B cell (primary cell): Measurements from ENCODE around the gene RYK. TPM values are rescaled to one million over a fixed set of nuclear protein-coding genes. Genes with fewer than 3 reads are reported as not detected.
A peak's percentile ranks its signal among the peaks of the same experiment; 100 is the strongest.

Experiments used
- ATAC-seq: fragments of 200-7000 bp; cut with Tn5 transposase; one replicate; pipeline ENCODE4 v1.10.0; 2021; ENCODE audit warnings: low read depth, mild to moderate bottlenecking, moderate number of reproducible peaks, moderate library complexity
- CTCF ChIA-PET: fragments of 350-600 bp; sonication (Branson Sonifier 250); formaldehyde crosslinking; loops from one replicate; lab custom pipeline; 2021; ENCODE audit warnings: antibody characterized with exemption, inconsistent platforms; lab: Charles Lee
- POLR2A ChIA-PET: fragments of 350-600 bp; sonication (Branson Sonifier 250); formaldehyde crosslinking; loops from one replicate; lab custom pipeline; 2021; ENCODE audit warnings: antibody characterized with exemption; lab: Charles Lee
- DNase-seq: peaks from one replicate; pipeline ENCODE4 v3.0.0; 2013
- H2AFZ ChIP-seq: 2 replicates; pipeline ENCODE4 v1.6.1; 2012; ENCODE audit warnings: mild to moderate bottlenecking, low read depth, low read length; ENCODE audit not compliant: insufficient read depth, poor library complexity, severe bottlenecking
- H3K27ac ChIP-seq, 2 donors: 1 replicate in 1 of 2; 2 replicates in 1 of 2; pipeline ENCODE4 v1.5.1; 2012 to 2013; ENCODE audit warnings: low read length in 2 of 2, mild to moderate bottlenecking in 2 of 2, moderate library complexity in 1 of 2
- H3K27me3 ChIP-seq, 4 experiments: fragments of 200-600 bp in 1 of 4; sonication (generic) in 1 of 4; replicated peaks in 1 of 4; 1 replicate in 2 of 4; 2 replicates in 2 of 4; pipeline versions ENCODE4 v1.6.1 to v1.7.0; 2013 to 2016; ENCODE audit warnings: low read length in 3 of 4, mild to moderate bottlenecking in 2 of 4, mixed read lengths in 1 of 4, moderate library complexity in 1 of 4; ENCODE audit not compliant: insufficient read depth in 4 of 4, control insufficient read depth in 3 of 4; ENCODE audit errors: control extremely low read depth in 1 of 4
- H3K36me3 ChIP-seq, 2 experiments: replicated peaks in 1 of 2; 1 replicate in 1 of 2; 2 replicates in 1 of 2; pipeline versions ENCODE4 v1.6.1 to v1.7.1; 2013; ENCODE audit warnings: low read length in 1 of 2; ENCODE audit not compliant: insufficient read depth in 2 of 2, control insufficient read depth in 1 of 2; ENCODE audit errors: control extremely low read depth in 1 of 2, extremely low read depth in 1 of 2
- H3K4me1 ChIP-seq, 2 donors: fragments of 200-600 bp in 1 of 2; sonication (generic) in 1 of 2; 1 replicate in 1 of 2; 2 replicates in 1 of 2; pipeline versions ENCODE4 v1.5.1 to v1.6.1; 2013 to 2017; ENCODE audit warnings: low read length in 2 of 2; ENCODE audit not compliant: control insufficient read depth in 2 of 2, insufficient read depth in 2 of 2
- H3K4me2 ChIP-seq: replicated peaks from 2 replicates; pipeline ENCODE3; 2012; ENCODE audit warnings: mild to moderate bottlenecking, low read depth, low read length; ENCODE audit not compliant: poor library complexity, severe bottlenecking
- H3K4me3 ChIP-seq, 5 experiments: fragments of 200-600 bp in 1 of 5; sonication (generic) in 1 of 5; 1 replicate in 3 of 5; 2 replicates in 2 of 5; pipeline versions ENCODE4 v1.5.1 to v1.7.0; 2011 to 2016; ENCODE audit warnings: low read length in 4 of 5, mild to moderate bottlenecking in 4 of 5, low read depth in 2 of 5, control low read depth in 1 of 5, moderate library complexity in 1 of 5; ENCODE audit not compliant: insufficient read depth in 1 of 5; ENCODE audit errors: control extremely low read depth in 1 of 5, extremely low read depth in 1 of 5
- H3K79me2 ChIP-seq: fragments of 200-600 bp; sonication (generic); one replicate; pipeline ENCODE4 v1.6.0; 2016; ENCODE audit warnings: low read length; ENCODE audit not compliant: control insufficient read depth, insufficient read depth
- H3K9ac ChIP-seq: fragments of 200-600 bp; sonication (generic); 2 replicates; pipeline ENCODE4 v1.6.1; 2017; ENCODE audit warnings: mild to moderate bottlenecking, low read length, moderate library complexity
- H3K9me3 ChIP-seq, 3 donors: one replicate each; pipeline versions ENCODE4 v1.6.1 to v1.7.1; 2013; ENCODE audit warnings: low read length in 2 of 3; ENCODE audit not compliant: control insufficient read depth in 2 of 3, insufficient read depth in 1 of 3; ENCODE audit errors: control extremely low read depth in 1 of 3
- H4K20me1 ChIP-seq: 2 replicates; pipeline ENCODE4 v1.6.0; 2012; ENCODE audit warnings: mild to moderate bottlenecking, low read length; ENCODE audit not compliant: insufficient read depth, control insufficient read depth, poor library complexity, severe bottlenecking
- H3K27ac Mint-ChIP-seq: one replicate; pipeline ENCODE4 v1.8.0; 2021; ENCODE audit warnings: mixed read lengths
- H3K27me3 Mint-ChIP-seq: one replicate; pipeline ENCODE4 v1.8.0; 2021; ENCODE audit warnings: mixed read lengths
- H3K4me1 Mint-ChIP-seq: one replicate; pipeline ENCODE4 v1.8.0; 2021; ENCODE audit warnings: mixed read lengths
- H3K4me3 Mint-ChIP-seq: one replicate; pipeline ENCODE4 v1.8.0; 2021; ENCODE audit warnings: mixed read lengths
- H3K9me3 Mint-ChIP-seq: one replicate; pipeline ENCODE4 v1.8.0; 2022; ENCODE audit warnings: mixed read lengths; ENCODE audit not compliant: insufficient read depth
- CTCF ChIP-seq: fragments of 200-600 bp; IDR thresholded peaks from one replicate; pipeline ENCODE4 v1.8.0; 2022; ENCODE audit warnings: antibody characterized with exemption, mild to moderate bottlenecking
- EZH2 ChIP-seq: IDR thresholded peaks from 2 replicates; pipeline ENCODE4 v1.6.1; 2012; ENCODE audit warnings: borderline replicate concordance, low read depth, mild to moderate bottlenecking, moderate library complexity, low read length; ENCODE audit not compliant: insufficient read depth, poor library complexity, severe bottlenecking
- WGBS: methylation state at CpG from one replicate; pipeline ENCODE4 v1.1.5; 2013; ENCODE audit warnings: missing lambda C conversion rate; ENCODE audit not compliant: insufficient coverage; 5-methylcytosine and 5-hydroxymethylcytosine counted together
- intact Hi-C: fragments of 100-400 bp; cut with micrococcal nuclease; formaldehyde crosslinking; loops from one replicate; pipeline ENCODE4 v1.10.0; 2022
- polyA plus RNA-seq: library from polyadenylated mRNA; depleted of rRNA; stranded (reverse); fragments of >200 nt; gene quantifications from 2 replicates; pipeline ENCODE4 v1.2.3, GENCODE V29; 2012
- total RNA-seq, 2 donors: library from RNA; stranded (reverse); fragments of 120-200 nt in 1 of 2; gene quantifications; 1 replicate in 1 of 2; 2 replicates in 1 of 2; pipeline versions ENCODE4 v1.2.3 to v1.2.4, GENCODE V29; 2013 to 2022

RYK gene
- total and polyA plus RNA-seq, 2 donors (not counting 1 experiment from before 2014, with no cell fraction given): 16.9 to 67.7 TPM

- Mint-ChIP-seq H3K27me3 (no peaks in the 10 kb centered on the region), H3K27ac (peak overlapping the region; percentile 44), H3K9me3 (no peaks in the 10 kb centered on the region), H3K4me3 (peak overlapping the region; percentile 52), H3K4me1 (peaks cover 72% of the 10 kb centered on the region)
- Histone ChIP-seq H3K36me3 (no peaks in the 10 kb centered on the region), H3K4me3 (peak overlapping the region in 1 of 5 experiments; percentile 2), H3K79me2 (peaks cover 98% of the 10 kb centered on the region), H3K27ac (peak overlapping the region; percentile 13 to 62), H3K9ac (peak overlapping the region; percentile 32), H3K4me1 (peaks cover 18 to 36% of the 10 kb centered on the region in 2 donors), H4K20me1 (peaks cover 64% of the 10 kb centered on the region), H3K9me3 (no peaks in the 10 kb centered on the region), H3K4me2 (peak overlapping the region; percentile 45), H3K27me3 (no peaks in the 10 kb centered on the region), H2AFZ (no peak overlapping the region)
- 56% methylated on average over 1 of the region's 1 CpG for WGBS
- ChIA-PET CTCF (interaction anchor here (1.3 to 6.6 kb wide), 5 partner anchors 15 to 234 kb away, joined by 4 to 50 read pairs (median 7); no protein-coding TSS in a partner anchor), POLR2A (interaction anchor here (0.6 kb wide), 1 partner anchor 673 kb away, joined by 3 read pairs; no protein-coding TSS in a partner anchor)
- no peak for TF ChIP-seq EZH2
- TF ChIP-seq CTCF: no peak
- no peak for DNase-seq
- ATAC-seq: peak; percentile 64
- intact Hi-C loops: loop anchor here (1.0 kb wide), 1 partner anchor 11 kb away; the partner anchor contains the start of gene RYK
Measured at GRCh38 chr3:134239538-134239937, 11.1 kb downstream of the RYK start.

- Histone ChIP-seq H3K4me2 (no peak overlapping the region), H4K20me1 (peaks cover 54% of the 10 kb centered on the region), H2AFZ (no peak overlapping the region), H3K27ac (no peak overlapping the region), H3K9me3 (no peaks in the 10 kb centered on the region), H3K4me3 (no peak overlapping the region), H3K9ac (no peak overlapping the region), H3K4me1 (peaks cover 21 to 41% of the 10 kb centered on the region in 2 donors), H3K36me3 (no peaks in the 10 kb centered on the region), H3K79me2 (peaks cover 98% of the 10 kb centered on the region), H3K27me3 (no peaks in the 10 kb centered on the region)
- CTCF ChIA-PET: interaction anchor here (1.3 to 6.6 kb wide), 6 partner anchors 13 to 26 kb away, joined by 3 to 50 read pairs (median 4); no protein-coding TSS in a partner anchor
- no peak overlapping the region for H3K27ac Mint-ChIP-seq
- intact Hi-C loops: no loop called here
- no peaks in the 10 kb centered on the region for H3K9me3 Mint-ChIP-seq
- peaks cover 67% of the 10 kb centered on the region for H3K4me1 Mint-ChIP-seq
- ATAC-seq: no peak
- TF ChIP-seq CTCF (no peak), EZH2 (no peak)
- peak overlapping the region; percentile 3 for H3K4me3 Mint-ChIP-seq
- DNase-seq: no peak
- 100% methylated on average over 1 of the region's 4 CpGs for WGBS
- H3K27me3 Mint-ChIP-seq: no peaks in the 10 kb centered on the region
- POLR2A ChIA-PET: no interaction called here
Measured at GRCh38 chr3:134237454-134238145, 13.1 kb downstream of the RYK start.
